HL-60 (cell line): ENCODE measurements around the gene HES4.

Experiments used
- GABPA ChIP-seq: IDR thresholded peaks from 2 replicates; pipeline ENCODE4 v1.6.1; 2012; ENCODE audit warnings: low read depth
- POLR2AphosphoS5 ChIP-seq: IDR thresholded peaks from 2 replicates; pipeline ENCODE4 v1.6.1; 2012; ENCODE audit warnings: low read depth
- SPI1 ChIP-seq: IDR thresholded peaks from 2 replicates; pipeline ENCODE4 v1.6.1; 2012; ENCODE audit warnings: low read depth, mild to moderate bottlenecking, borderline replicate concordance
- TF ChIP-seq, protein P1 (sequence below): IDR thresholded peaks from one replicate; pipeline ENCODE4 v1.5.1; 2011; ENCODE audit warnings: low read length, control low read depth, inconsistent platforms; ENCODE audit not compliant: insufficient read depth
- TF ChIP-seq, protein P2 (sequence below): IDR thresholded peaks from 2 replicates; pipeline ENCODE4 v1.6.1; 2012; ENCODE audit warnings: low read depth; ENCODE audit not compliant: insufficient replicate concordance

DNA sequence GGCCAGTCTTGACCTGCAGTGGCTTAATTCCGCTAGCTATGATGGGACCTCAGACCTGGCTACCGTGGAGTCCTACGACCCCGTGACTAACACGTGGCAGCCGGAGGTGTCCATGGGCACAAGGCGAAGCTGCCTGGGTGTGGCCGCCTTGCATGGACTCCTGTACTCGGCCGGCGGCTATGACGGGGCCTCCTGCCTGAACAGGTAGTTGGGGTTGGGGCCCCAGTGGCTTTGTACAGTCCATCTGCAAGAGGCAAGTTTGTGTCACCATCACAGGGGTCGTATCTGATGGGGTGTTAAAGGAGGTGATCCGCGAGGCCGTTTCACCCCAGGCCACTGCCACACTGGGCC is 36.6 kb downstream of the HES4 start:
- TF ChIP-seq POLR2AphosphoS5 (no peak), GABPA (no peak), SPI1 (no peak)
- TF ChIP-seq, protein P1, sequence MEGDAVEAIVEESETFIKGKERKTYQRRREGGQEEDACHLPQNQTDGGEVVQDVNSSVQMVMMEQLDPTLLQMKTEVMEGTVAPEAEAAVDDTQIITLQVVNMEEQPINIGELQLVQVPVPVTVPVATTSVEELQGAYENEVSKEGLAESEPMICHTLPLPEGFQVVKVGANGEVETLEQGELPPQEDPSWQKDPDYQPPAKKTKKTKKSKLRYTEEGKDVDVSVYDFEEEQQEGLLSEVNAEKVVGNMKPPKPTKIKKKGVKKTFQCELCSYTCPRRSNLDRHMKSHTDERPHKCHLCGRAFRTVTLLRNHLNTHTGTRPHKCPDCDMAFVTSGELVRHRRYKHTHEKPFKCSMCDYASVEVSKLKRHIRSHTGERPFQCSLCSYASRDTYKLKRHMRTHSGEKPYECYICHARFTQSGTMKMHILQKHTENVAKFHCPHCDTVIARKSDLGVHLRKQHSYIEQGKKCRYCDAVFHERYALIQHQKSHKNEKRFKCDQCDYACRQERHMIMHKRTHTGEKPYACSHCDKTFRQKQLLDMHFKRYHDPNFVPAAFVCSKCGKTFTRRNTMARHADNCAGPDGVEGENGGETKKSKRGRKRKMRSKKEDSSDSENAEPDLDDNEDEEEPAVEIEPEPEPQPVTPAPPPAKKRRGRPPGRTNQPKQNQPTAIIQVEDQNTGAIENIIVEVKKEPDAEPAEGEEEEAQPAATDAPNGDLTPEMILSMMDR, result no peak
- TF ChIP-seq, protein P2, sequence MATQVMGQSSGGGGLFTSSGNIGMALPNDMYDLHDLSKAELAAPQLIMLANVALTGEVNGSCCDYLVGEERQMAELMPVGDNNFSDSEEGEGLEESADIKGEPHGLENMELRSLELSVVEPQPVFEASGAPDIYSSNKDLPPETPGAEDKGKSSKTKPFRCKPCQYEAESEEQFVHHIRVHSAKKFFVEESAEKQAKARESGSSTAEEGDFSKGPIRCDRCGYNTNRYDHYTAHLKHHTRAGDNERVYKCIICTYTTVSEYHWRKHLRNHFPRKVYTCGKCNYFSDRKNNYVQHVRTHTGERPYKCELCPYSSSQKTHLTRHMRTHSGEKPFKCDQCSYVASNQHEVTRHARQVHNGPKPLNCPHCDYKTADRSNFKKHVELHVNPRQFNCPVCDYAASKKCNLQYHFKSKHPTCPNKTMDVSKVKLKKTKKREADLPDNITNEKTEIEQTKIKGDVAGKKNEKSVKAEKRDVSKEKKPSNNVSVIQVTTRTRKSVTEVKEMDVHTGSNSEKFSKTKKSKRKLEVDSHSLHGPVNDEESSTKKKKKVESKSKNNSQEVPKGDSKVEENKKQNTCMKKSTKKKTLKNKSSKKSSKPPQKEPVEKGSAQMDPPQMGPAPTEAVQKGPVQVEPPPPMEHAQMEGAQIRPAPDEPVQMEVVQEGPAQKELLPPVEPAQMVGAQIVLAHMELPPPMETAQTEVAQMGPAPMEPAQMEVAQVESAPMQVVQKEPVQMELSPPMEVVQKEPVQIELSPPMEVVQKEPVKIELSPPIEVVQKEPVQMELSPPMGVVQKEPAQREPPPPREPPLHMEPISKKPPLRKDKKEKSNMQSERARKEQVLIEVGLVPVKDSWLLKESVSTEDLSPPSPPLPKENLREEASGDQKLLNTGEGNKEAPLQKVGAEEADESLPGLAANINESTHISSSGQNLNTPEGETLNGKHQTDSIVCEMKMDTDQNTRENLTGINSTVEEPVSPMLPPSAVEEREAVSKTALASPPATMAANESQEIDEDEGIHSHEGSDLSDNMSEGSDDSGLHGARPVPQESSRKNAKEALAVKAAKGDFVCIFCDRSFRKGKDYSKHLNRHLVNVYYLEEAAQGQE, result no peak
